RWPE1 (cell line): ENCODE measurements around the gene HIBADH.

Source experiments
- CTCF ChIA-PET: fragments of 350-600 bp; sonication (Branson Sonifier 250); formaldehyde crosslinking; extraction: SDS; loops from one replicate; lab custom pipeline; 2021; lab: Yijun Ruan, JAX
- POLR2A ChIA-PET: fragments of 400-600 bp; formaldehyde crosslinking; extraction: SDS; loops from one replicate; lab custom pipeline; 2020; ENCODE audit warnings: antibody characterized with exemption; ENCODE audit not compliant: low non-redundant PET; lab: Yijun Ruan, JAX
- DNase-seq: peaks from one replicate; pipeline ENCODE4 v3.0.0; 2012; ENCODE audit warnings: low spot score
- H3K27ac ChIP-seq: fragments of 450-650 bp; 2 replicates; pipeline ENCODE4 v1.5.1; 2017
- CTCF ChIP-seq: fragments of 450-650 bp; conservative IDR thresholded peaks from 2 replicates; pipeline ENCODE4 v1.5.1; 2017; ENCODE audit warnings: low read depth, mild to moderate bottlenecking

The HIBADH gene

GRCh38 chr7:27686315-27686714 lies 23.6 kb upstream of the HIBADH start:
- ChIA-PET CTCF (interaction anchor here (0.5 kb wide), 1 partner anchor 432 kb away, joined by 3 read pairs; no protein-coding TSS in a partner anchor), POLR2A (no interaction called here)
- no peak for DNase-seq
- no peak overlapping the region for H3K27ac ChIP-seq
- TF ChIP-seq CTCF = no peak

- TF ChIP-seq CTCF = no peak
- CTCF ChIA-PET = interaction anchor here (0.5 kb wide), 1 partner anchor 431 kb away, joined by 3 read pairs; no protein-coding TSS in a partner anchor
- no peak overlapping the region for H3K27ac ChIP-seq
- POLR2A ChIA-PET = no interaction called here
- no peak for DNase-seq
Observed at GRCh38 chr7:27685893-27686292, 23.2 kb upstream of the HIBADH start.

GRCh38 chr7:27685209-27685608 lies 22.5 kb upstream of the HIBADH start:
- no peak overlapping the region for H3K27ac ChIP-seq
- no peak for TF ChIP-seq CTCF
- DNase-seq = no peak
- CTCF ChIA-PET = no interaction called here
- POLR2A ChIA-PET = no interaction called here

GRCh38 chr7:27684491-27684890 lies 21.8 kb upstream of the HIBADH start:
- ChIA-PET CTCF (interaction anchor here (0.6 kb wide), 1 partner anchor 79 kb away, joined by 3 read pairs; no protein-coding TSS in a partner anchor), POLR2A (no interaction called here)
- DNase-seq = no peak
- no peak overlapping the region for H3K27ac ChIP-seq
- no peak for TF ChIP-seq CTCF

- DNase-seq = no peak
- POLR2A ChIA-PET = no interaction called here
- no peak for TF ChIP-seq CTCF
- CTCF ChIA-PET = no interaction called here
- H3K27ac ChIP-seq = no peak overlapping the region
Observed at GRCh38 chr7:27680610-27681009, 17.9 kb upstream of the HIBADH start.

- ChIA-PET POLR2A (no interaction called here), CTCF (interaction anchor here (0.6 to 1.0 kb wide), 2 partner anchors 44 to 399 kb away, joined by 3 read pairs; no protein-coding TSS in a partner anchor)
- peak overlapping the region; percentile 80 for H3K27ac ChIP-seq
- no peak for TF ChIP-seq CTCF
- peak; percentile 41 for DNase-seq
Observed at GRCh38 chr7:27678617-27679260, 16.1 kb upstream of the HIBADH start.
